HEK293 (cell line): ENCODE data around the gene OR4E1.

Source experiments
- KLF9 ChIP-seq: fragments of 450-650 bp; formaldehyde crosslinking; IDR thresholded peaks from 2 replicates; pipeline ENCODE4 v1.5.1; 2016; ENCODE audit warnings: missing biosample characterization, missing genetic modification characterization, low read depth
- MZF1 ChIP-seq: fragments of 450-650 bp; formaldehyde crosslinking; IDR thresholded peaks from 2 replicates; pipeline ENCODE4 v1.5.1; 2017; ENCODE audit warnings: missing biosample characterization, missing genetic modification characterization, borderline replicate concordance
- PRDM1 ChIP-seq: fragments of 450-650 bp; formaldehyde crosslinking; IDR thresholded peaks from 2 replicates; pipeline ENCODE4; 2016; ENCODE audit warnings: missing biosample characterization, missing genetic modification characterization
- ZEB2 ChIP-seq: fragments of 450-650 bp; formaldehyde crosslinking; IDR thresholded peaks from 2 replicates; pipeline ENCODE4 v1.5.1; 2016; ENCODE audit warnings: missing biosample characterization, missing genetic modification characterization
- ZNF274 ChIP-seq, 2 experiments: fragments of 200-500 bp in 1 of 2; fragments of 450-650 bp in 1 of 2; sonication (Bioruptor generic) in 1 of 2; formaldehyde crosslinking in 1 of 2; IDR thresholded peaks; 2 replicates each; pipeline versions ENCODE4 v1.5.1 to v1.6.1; 2014 to 2016; ENCODE audit warnings: borderline replicate concordance in 1 of 2, inconsistent platforms in 1 of 2, low read length in 1 of 2, missing biosample characterization in 1 of 2, missing genetic modification characterization in 1 of 2
- ZNF302 ChIP-seq: fragments of 450-650 bp; formaldehyde crosslinking; IDR thresholded peaks from 2 replicates; pipeline ENCODE4 v1.5.1; 2016; ENCODE audit warnings: missing biosample characterization, missing genetic modification characterization, low read depth
- ZNF350 ChIP-seq: fragments of 450-650 bp; formaldehyde crosslinking; IDR thresholded peaks from 2 replicates; pipeline ENCODE4 v1.5.0; 2017; ENCODE audit warnings: missing biosample characterization, mild to moderate bottlenecking, missing genetic modification characterization
- ZSCAN30 ChIP-seq: fragments of 450-650 bp; IDR thresholded peaks from 2 replicates; pipeline ENCODE4 v1.5.1; 2018; ENCODE audit warnings: missing biosample characterization, mild to moderate bottlenecking, missing genetic modification characterization, moderate library complexity
- TF ChIP-seq, protein P1 (sequence below): fragments of 450-650 bp; formaldehyde crosslinking; IDR thresholded peaks from 2 replicates; pipeline ENCODE4 v1.5.1; 2016; ENCODE audit warnings: missing biosample characterization, missing genetic modification characterization
- TF ChIP-seq, protein P2 (sequence below): sonication (generic); formaldehyde crosslinking; IDR thresholded peaks from 2 replicates; pipeline ENCODE4 v1.8.1; 2022; ENCODE audit warnings: mild to moderate bottlenecking, moderate library complexity, missing genetic modification reagents
- TF ChIP-seq, protein P3 (sequence below): fragments of 450-650 bp; formaldehyde crosslinking; IDR thresholded peaks from 2 replicates; pipeline ENCODE4 v1.5.1; 2016; ENCODE audit warnings: missing biosample characterization, missing genetic modification characterization, borderline replicate concordance

DNA sequence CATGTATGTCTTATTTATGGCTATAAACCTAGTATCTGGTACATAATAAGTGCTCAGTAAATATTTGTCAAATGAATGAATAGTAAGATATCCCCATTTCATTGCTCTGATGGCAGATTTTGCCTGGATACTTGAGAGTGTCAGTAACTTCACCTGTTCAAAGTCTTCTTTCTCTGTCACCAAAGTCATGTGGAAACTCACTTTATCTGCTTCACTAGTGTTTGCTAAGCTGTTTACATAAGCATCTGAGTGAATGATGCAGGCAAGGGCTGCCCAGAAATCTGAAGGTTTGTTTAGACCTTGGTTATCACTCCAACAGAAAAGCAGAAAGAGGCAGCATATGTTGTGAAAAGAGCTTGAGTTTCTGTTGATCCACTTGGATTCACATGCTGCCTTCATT is 4.3 kb downstream of the OR4E1 start:
- TF ChIP-seq, protein P1, sequence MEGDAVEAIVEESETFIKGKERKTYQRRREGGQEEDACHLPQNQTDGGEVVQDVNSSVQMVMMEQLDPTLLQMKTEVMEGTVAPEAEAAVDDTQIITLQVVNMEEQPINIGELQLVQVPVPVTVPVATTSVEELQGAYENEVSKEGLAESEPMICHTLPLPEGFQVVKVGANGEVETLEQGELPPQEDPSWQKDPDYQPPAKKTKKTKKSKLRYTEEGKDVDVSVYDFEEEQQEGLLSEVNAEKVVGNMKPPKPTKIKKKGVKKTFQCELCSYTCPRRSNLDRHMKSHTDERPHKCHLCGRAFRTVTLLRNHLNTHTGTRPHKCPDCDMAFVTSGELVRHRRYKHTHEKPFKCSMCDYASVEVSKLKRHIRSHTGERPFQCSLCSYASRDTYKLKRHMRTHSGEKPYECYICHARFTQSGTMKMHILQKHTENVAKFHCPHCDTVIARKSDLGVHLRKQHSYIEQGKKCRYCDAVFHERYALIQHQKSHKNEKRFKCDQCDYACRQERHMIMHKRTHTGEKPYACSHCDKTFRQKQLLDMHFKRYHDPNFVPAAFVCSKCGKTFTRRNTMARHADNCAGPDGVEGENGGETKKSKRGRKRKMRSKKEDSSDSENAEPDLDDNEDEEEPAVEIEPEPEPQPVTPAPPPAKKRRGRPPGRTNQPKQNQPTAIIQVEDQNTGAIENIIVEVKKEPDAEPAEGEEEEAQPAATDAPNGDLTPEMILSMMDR (tag by site-specific recombination): no peak
- TF ChIP-seq MZF1 (tag by site-specific recombination): no peak
- TF ChIP-seq, protein P2, sequence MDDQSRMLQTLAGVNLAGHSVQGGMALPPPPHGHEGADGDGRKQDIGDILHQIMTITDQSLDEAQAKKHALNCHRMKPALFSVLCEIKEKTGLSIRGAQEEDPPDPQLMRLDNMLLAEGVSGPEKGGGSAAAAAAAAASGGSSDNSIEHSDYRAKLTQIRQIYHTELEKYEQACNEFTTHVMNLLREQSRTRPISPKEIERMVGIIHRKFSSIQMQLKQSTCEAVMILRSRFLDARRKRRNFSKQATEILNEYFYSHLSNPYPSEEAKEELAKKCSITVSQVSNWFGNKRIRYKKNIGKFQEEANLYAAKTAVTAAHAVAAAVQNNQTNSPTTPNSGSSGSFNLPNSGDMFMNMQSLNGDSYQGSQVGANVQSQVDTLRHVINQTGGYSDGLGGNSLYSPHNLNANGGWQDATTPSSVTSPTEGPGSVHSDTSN: no peak
- no peak for TF ChIP-seq ZEB2 (tag by site-specific recombination)
- no peak for TF ChIP-seq ZNF350 (tag by site-specific recombination)
- TF ChIP-seq KLF9 (tag by site-specific recombination): no peak
- TF ChIP-seq ZSCAN30: no peak
- TF ChIP-seq, protein P3, sequence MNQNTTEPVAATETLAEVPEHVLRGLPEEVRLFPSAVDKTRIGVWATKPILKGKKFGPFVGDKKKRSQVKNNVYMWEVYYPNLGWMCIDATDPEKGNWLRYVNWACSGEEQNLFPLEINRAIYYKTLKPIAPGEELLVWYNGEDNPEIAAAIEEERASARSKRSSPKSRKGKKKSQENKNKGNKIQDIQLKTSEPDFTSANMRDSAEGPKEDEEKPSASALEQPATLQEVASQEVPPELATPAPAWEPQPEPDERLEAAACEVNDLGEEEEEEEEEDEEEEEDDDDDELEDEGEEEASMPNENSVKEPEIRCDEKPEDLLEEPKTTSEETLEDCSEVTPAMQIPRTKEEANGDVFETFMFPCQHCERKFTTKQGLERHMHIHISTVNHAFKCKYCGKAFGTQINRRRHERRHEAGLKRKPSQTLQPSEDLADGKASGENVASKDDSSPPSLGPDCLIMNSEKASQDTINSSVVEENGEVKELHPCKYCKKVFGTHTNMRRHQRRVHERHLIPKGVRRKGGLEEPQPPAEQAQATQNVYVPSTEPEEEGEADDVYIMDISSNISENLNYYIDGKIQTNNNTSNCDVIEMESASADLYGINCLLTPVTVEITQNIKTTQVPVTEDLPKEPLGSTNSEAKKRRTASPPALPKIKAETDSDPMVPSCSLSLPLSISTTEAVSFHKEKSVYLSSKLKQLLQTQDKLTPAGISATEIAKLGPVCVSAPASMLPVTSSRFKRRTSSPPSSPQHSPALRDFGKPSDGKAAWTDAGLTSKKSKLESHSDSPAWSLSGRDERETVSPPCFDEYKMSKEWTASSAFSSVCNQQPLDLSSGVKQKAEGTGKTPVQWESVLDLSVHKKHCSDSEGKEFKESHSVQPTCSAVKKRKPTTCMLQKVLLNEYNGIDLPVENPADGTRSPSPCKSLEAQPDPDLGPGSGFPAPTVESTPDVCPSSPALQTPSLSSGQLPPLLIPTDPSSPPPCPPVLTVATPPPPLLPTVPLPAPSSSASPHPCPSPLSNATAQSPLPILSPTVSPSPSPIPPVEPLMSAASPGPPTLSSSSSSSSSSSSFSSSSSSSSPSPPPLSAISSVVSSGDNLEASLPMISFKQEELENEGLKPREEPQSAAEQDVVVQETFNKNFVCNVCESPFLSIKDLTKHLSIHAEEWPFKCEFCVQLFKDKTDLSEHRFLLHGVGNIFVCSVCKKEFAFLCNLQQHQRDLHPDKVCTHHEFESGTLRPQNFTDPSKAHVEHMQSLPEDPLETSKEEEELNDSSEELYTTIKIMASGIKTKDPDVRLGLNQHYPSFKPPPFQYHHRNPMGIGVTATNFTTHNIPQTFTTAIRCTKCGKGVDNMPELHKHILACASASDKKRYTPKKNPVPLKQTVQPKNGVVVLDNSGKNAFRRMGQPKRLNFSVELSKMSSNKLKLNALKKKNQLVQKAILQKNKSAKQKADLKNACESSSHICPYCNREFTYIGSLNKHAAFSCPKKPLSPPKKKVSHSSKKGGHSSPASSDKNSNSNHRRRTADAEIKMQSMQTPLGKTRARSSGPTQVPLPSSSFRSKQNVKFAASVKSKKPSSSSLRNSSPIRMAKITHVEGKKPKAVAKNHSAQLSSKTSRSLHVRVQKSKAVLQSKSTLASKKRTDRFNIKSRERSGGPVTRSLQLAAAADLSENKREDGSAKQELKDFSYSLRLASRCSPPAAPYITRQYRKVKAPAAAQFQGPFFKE (tag by site-specific recombination): no peak
- no peak for TF ChIP-seq ZNF274 (IDR thresholded peaks at IDR 0.05; ENCODE audit: low read length)
- TF ChIP-seq ZNF274 (tag by site-specific recombination; IDR thresholded peaks at IDR 0.05; ENCODE audit: borderline replicate concordance): no peak
- TF ChIP-seq PRDM1 (tag by site-specific recombination): no peak
- no peak for TF ChIP-seq ZNF302 (tag by site-specific recombination)
